Tibial artery (tissue), 4 donors: Measurements from ENCODE around the gene NR2F1.

Experiments
- DNase-seq, 2 donors: peaks; one replicate each; pipeline ENCODE4 v3.0.0-alpha.2; 2019
- H3K27ac ChIP-seq, 2 donors: fragments of 200-600 bp; sonication (generic) in 1 of 2; 1 replicate in 1 of 2; 2 replicates in 1 of 2; pipeline ENCODE4 v1.5.1; 2018 to 2019; ENCODE audit warnings: mild to moderate bottlenecking in 1 of 2
- H3K27me3 ChIP-seq, 2 donors: fragments of 200-600 bp; sonication (generic) in 1 of 2; one replicate each; pipeline versions ENCODE4 v1.5.1 to v1.6.0; 2016 to 2019
- H3K36me3 ChIP-seq, 3 donors: fragments of 200-600 bp; sonication (generic) in 2 of 3; one replicate each; pipeline ENCODE4 v1.5.1; 2016 to 2019; ENCODE audit warnings: mild to moderate bottlenecking in 2 of 3
- H3K4me1 ChIP-seq, 4 donors: fragments of 200-600 bp; sonication (generic) in 2 of 4; 1 replicate in 3 of 4; 2 replicates in 1 of 4; pipeline ENCODE4 v1.5.1; 2016 to 2019
- H3K4me3 ChIP-seq, 2 donors: fragments of 200-600 bp; sonication (generic) in 1 of 2; 1 replicate in 1 of 2; 2 replicates in 1 of 2; pipeline ENCODE4 v1.5.1; 2018 to 2019; ENCODE audit warnings: mild to moderate bottlenecking in 2 of 2
- H3K9me3 ChIP-seq, 3 donors: fragments of 200-600 bp; sonication (generic) in 1 of 3; one replicate each; pipeline ENCODE4 v1.5.1; 2016 to 2019
- CTCF ChIP-seq, 2 experiments: fragments of 200-600 bp in 1 of 2; fragments of 450-650 bp in 1 of 2; IDR thresholded peaks; one replicate each; pipeline ENCODE4 v1.5.1; 2017 to 2019; ENCODE audit warnings: antibody characterized with exemption in 2 of 2, mild to moderate bottlenecking in 1 of 2, moderate library complexity in 1 of 2
- intact Hi-C: fragments of 100-400 bp; cut with DNase I; formaldehyde crosslinking; loops from one replicate; pipeline ENCODE4 v1.15.0; 2023; ENCODE audit warnings: low total_unique reads

Gene NR2F1

GRCh38 chr5:93580063-93580926 lies 2.7 kb upstream of the NR2F1 start:
- Histone ChIP-seq H3K9me3 (no peaks in the 10 kb centered on the region), H3K4me1 (peaks cover 0 to 40% (median 27%) of the 10 kb centered on the region in 4 donors), H3K4me3 (peak overlapping the region; percentile 58 to 68), H3K27ac (peak overlapping the region; percentile 46 to 66), H3K27me3 (peaks cover 0 to 7% of the 10 kb centered on the region in 2 donors), H3K36me3 (no peaks in the 10 kb centered on the region)
- no peak for TF ChIP-seq CTCF (IDR thresholded peaks at IDR 0.05)
- intact Hi-C loops: loop anchor here (10.0 kb wide), 1 partner anchor 225 kb away; no protein-coding TSS in a partner anchor
- no peak for DNase-seq

- Histone ChIP-seq H3K36me3 (no peaks in the 10 kb centered on the region), H3K4me3 (peak within 1 kb of the TSS; percentile 58 to 68), H3K27me3 (peaks cover 0 to 13% of the 10 kb centered on the region in 2 donors), H3K27ac (peak within 1 kb of the TSS; percentile 46 to 66), H3K9me3 (no peaks in the 10 kb centered on the region), H3K4me1 (peaks cover 0 to 47% (median 32%) of the 10 kb centered on the region in 4 donors)
- DNase-seq: no peak
- TF ChIP-seq CTCF (IDR thresholded peaks at IDR 0.05): no peak
- intact Hi-C loops: loop anchor here (10.0 kb wide), 1 partner anchor 224 kb away; no protein-coding TSS in a partner anchor
Observed at GRCh38 chr5:93580927-93581445, 2.0 kb upstream of the NR2F1 start, which contains the start of gene NR2F1-AS1. TSS of gene NR2F1-AS1 (minus strand) at chr5:93581219.

- H3K27me3 ChIP-seq: peaks cover 0 to 13% of the 10 kb centered on the region in 2 donors
- peak overlapping the region; percentile 58 to 68 for H3K4me3 ChIP-seq
Observed at GRCh38 chr5:93582167-93582462, 907 bp upstream of the NR2F1 start.

GRCh38 chr5:93583439-93583767 lies 381 bp downstream of the NR2F1 start:
- peak overlapping the region; percentile 58 to 68 for H3K4me3 ChIP-seq
- no peak for DNase-seq
- peaks cover 0 to 47% (median 32%) of the 10 kb centered on the region in 4 donors for H3K4me1 ChIP-seq
- H3K27ac ChIP-seq: no peak overlapping the region
- TF ChIP-seq CTCF (IDR thresholded peaks at IDR 0.05): no peak
- H3K27me3 ChIP-seq: peaks cover 0 to 17% of the 10 kb centered on the region in 2 donors
- intact Hi-C loops: loop anchor here (10.0 kb wide), 1 partner anchor 221 kb away; no protein-coding TSS in a partner anchor
- no peaks in the 10 kb centered on the region for H3K9me3 ChIP-seq
- H3K36me3 ChIP-seq: no peaks in the 10 kb centered on the region

More at GRCh38 chr5:93582167-93582462, 907 bp upstream of the NR2F1 start:
- no peak overlapping the region for H3K27ac ChIP-seq
- no peak for DNase-seq
- intact Hi-C loops: loop anchor here (10.0 kb wide), 1 partner anchor 223 kb away; no protein-coding TSS in a partner anchor
- no peak for TF ChIP-seq CTCF (IDR thresholded peaks at IDR 0.05)
- no peaks in the 10 kb centered on the region for H3K36me3 ChIP-seq
- peaks cover 0 to 47% (median 32%) of the 10 kb centered on the region in 4 donors for H3K4me1 ChIP-seq
- no peaks in the 10 kb centered on the region for H3K9me3 ChIP-seq

- no peaks in the 10 kb centered on the region for H3K9me3 ChIP-seq
- DNase-seq: no peak
- no peak for TF ChIP-seq CTCF (IDR thresholded peaks at IDR 0.05)
- peak overlapping the region; percentile 58 to 68 for H3K4me3 ChIP-seq
- intact Hi-C loops: loop anchor here (10.0 kb wide), 1 partner anchor 221 kb away; no protein-coding TSS in a partner anchor
- no peaks in the 10 kb centered on the region for H3K36me3 ChIP-seq
- H3K27ac ChIP-seq: no peak overlapping the region
- H3K27me3 ChIP-seq: peaks cover 0 to 17% of the 10 kb centered on the region in 2 donors
- peaks cover 0 to 43% (median 29%) of the 10 kb centered on the region in 4 donors for H3K4me1 ChIP-seq
Observed at GRCh38 chr5:93583768-93584595, 960 bp downstream of the NR2F1 start.
